ENCODE measurements around the gene GRPR. TPM values are rescaled to one million over a fixed set of nuclear protein-coding genes. Genes with fewer than 3 reads are reported as not detected.

The GRPR gene
- total RNA-seq, 4 donors from 2014 or later = not detected

DNA sequence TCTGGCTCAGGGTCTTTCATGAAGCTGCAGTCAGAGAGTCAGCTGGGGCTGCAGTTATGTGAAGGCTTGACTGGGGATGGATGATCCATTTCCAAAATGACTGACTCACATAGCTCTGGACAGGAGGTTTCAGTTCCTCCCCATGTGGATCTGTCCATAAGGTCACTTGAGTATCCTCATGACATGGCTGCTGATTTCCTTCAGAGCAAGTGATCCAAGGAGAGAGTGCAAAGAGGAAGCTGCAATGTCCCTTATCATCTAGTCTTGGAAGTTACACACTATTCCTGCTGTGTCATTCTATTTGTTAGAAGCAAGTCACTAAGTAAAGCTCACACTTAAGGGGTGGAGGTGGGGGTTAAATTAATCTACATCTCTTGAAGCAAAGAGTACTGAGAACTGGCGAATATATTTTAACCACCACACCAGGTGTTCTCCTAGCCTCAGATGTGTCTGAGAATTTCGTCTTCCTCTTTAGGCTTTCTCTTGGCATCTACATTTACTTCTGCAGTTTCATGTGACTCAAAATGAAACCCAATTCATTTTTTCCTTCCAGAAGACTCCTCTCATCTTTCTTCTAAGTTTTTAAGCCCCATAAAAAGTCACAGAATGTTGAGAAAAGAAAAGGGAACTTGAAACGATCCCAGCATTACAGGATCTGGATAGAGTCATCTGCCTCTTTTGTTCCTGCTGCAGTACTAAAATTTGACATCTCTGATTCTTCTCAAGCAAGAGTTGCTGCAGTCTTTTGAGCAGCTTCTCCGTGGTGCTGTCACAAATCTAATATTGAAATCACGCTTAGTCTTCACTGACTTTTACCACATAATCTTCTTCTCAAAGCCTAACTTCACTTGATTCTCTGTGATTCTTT lies 3.8 kb upstream of the GRPR start:
- Histone ChIP-seq H3K9me3 (no peaks in the 10 kb centered on the region), H3K27ac (no peak overlapping the region), H3K27me3 (no peaks in the 10 kb centered on the region), H3K4me1 (no peaks in the 10 kb centered on the region), H3K4me3 (no peak overlapping the region), H3K36me3 (no peaks in the 10 kb centered on the region)
- intact Hi-C loops (cut with DNase I) = no loop called here
- TF ChIP-seq, protein P1, sequence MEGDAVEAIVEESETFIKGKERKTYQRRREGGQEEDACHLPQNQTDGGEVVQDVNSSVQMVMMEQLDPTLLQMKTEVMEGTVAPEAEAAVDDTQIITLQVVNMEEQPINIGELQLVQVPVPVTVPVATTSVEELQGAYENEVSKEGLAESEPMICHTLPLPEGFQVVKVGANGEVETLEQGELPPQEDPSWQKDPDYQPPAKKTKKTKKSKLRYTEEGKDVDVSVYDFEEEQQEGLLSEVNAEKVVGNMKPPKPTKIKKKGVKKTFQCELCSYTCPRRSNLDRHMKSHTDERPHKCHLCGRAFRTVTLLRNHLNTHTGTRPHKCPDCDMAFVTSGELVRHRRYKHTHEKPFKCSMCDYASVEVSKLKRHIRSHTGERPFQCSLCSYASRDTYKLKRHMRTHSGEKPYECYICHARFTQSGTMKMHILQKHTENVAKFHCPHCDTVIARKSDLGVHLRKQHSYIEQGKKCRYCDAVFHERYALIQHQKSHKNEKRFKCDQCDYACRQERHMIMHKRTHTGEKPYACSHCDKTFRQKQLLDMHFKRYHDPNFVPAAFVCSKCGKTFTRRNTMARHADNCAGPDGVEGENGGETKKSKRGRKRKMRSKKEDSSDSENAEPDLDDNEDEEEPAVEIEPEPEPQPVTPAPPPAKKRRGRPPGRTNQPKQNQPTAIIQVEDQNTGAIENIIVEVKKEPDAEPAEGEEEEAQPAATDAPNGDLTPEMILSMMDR (IDR thresholded peaks at IDR 0.05) = no peak
- TF ChIP-seq POLR2A (IDR thresholded peaks at IDR 0.05) = no peak
- WGBS, 2 donors = 58 to 66% methylated on average over 5 of the region's 5 CpGs
- DNase-seq = no peak

DNA sequence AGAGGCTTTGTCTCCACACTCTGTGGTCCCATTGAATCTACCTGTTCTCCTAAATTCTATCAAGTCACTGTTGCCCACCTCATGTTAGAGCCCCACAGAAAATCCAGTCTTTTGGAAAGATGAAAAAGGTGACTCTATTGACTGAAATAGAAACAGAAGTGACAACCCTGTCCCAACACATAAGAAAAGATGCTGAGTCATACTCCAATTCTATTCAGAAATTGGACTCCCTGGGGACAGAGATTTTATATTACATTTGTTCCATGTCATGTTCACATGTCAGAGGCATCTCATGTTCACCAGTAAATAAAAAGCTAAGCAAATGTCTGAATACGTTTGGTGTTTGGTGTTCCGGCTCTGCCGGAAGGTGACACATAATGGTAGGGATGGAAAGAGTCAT lies 2.9 kb upstream of the GRPR start:
- 93 to 94% methylated on average over 3 of the region's 3 CpGs for WGBS, 2 donors
- DNase-seq = no peak
- Histone ChIP-seq H3K4me1 (no peaks in the 10 kb centered on the region), H3K27ac (no peak overlapping the region), H3K27me3 (no peaks in the 10 kb centered on the region), H3K4me3 (no peak overlapping the region), H3K36me3 (no peaks in the 10 kb centered on the region), H3K9me3 (no peaks in the 10 kb centered on the region)
- no peak for TF ChIP-seq POLR2A (IDR thresholded peaks at IDR 0.05)
- TF ChIP-seq, protein P1 (IDR thresholded peaks at IDR 0.05) = no peak
- intact Hi-C loops (cut with DNase I) = no loop called here

DNA sequence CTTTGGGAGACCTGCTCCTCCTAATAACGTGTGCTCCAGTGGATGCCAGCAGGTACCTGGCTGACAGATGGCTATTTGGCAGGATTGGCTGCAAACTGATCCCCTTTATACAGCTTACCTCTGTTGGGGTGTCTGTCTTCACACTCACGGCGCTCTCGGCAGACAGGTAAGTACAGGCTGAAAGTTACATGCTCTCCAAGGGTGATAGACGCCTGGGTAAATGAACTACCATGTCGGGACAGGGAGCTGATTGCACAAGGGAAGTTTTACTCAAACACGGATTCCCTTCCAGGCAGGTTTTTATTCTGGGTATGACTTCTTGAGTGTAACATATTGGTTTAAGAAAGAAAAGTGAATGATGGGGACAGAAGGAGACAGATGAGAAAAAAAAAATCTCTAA lies 836 bp downstream of the GRPR start:
- WGBS, 2 donors = 23 to 65% methylated on average over 3 to 7 of the region's 7 CpGs
- no peaks in the 10 kb centered on the region for H3K9me3 ChIP-seq
- DNase-seq = no peak

DNA sequence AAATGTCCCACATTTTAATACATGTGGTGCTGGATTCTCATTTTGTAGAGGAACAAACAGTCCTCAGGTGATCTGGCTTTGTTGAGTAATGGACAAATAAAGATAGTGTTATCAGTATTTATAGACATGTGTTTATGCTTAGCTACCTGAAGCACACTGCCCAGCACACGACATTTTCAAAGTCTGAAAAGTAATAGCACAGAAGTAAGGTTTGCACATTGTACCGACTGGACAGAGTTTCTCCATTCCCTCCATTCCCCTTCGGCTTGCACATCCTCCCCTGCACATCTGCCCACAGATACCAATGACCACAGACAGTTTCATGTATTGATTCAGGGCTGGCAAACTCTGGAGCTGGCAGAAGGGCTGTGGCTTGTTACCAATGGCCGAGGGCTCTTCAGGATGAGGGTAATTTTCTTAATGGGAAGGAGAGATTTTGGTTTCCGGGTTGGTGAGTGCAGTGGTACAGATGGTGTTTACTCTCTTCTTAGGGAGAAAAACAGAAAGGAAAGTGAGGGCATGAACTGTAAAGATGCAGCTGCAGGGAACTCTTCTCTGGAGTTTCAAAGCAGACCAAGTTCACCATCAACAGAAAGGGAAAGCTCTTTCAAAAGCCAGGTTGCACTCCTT lies 2.3 kb downstream of the GRPR start:
- no peak overlapping the region for H3K27ac ChIP-seq
- no peaks in the 10 kb centered on the region for H3K27me3 ChIP-seq
- no peaks in the 10 kb centered on the region for H3K4me1 ChIP-seq
- H3K9me3 ChIP-seq = no peaks in the 10 kb centered on the region
- no peak overlapping the region for H3K4me3 ChIP-seq
- DNase-seq = no peak
- TF ChIP-seq, protein P1 (IDR thresholded peaks at IDR 0.05) = no peak
- no peak for TF ChIP-seq POLR2A (IDR thresholded peaks at IDR 0.05)
- WGBS, 2 donors = 57 to 61% methylated on average over 5 of the region's 5 CpGs
- intact Hi-C loops (cut with DNase I) = no loop called here
- no peaks in the 10 kb centered on the region for H3K36me3 ChIP-seq

More for the DNA sequence above, 836 bp downstream of the GRPR start:
- no peak overlapping the region for H3K27ac ChIP-seq
- no peaks in the 10 kb centered on the region for H3K4me1 ChIP-seq
- intact Hi-C loops (cut with DNase I) = no loop called here
- H3K4me3 ChIP-seq = no peak overlapping the region
- no peaks in the 10 kb centered on the region for H3K27me3 ChIP-seq
- TF ChIP-seq, protein P1 (IDR thresholded peaks at IDR 0.05) = no peak
- TF ChIP-seq POLR2A (IDR thresholded peaks at IDR 0.05) = no peak
- no peaks in the 10 kb centered on the region for H3K36me3 ChIP-seq

DNA sequence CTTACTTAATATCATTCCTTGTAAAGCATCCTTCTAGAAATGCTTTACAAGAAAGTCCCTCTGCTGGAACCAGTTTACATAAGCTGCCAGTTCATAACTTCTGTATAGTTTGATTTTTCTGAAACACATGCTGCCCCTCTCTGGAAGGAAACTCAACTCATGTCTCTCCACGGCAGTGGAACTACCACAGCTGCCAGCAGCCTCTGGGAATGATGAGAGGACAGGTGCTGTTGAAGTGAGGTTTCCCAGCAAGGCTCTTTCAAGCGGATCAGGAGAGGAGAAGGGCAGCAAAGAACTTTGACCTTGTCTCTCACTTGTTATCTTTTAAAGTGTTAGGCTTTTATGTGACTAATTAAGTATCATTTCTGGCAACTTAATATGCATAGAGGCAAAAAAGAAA lies 7.3 kb downstream of the GRPR start:
- H3K4me1 ChIP-seq = no peaks in the 10 kb centered on the region
- H3K36me3 ChIP-seq = no peaks in the 10 kb centered on the region
- intact Hi-C loops (cut with DNase I) = no loop called here
- H3K27ac ChIP-seq = no peak overlapping the region
- 54 to 58% methylated on average over 2 of the region's 2 CpGs for WGBS, 2 donors
- no peak overlapping the region for H3K4me3 ChIP-seq
- no peak for DNase-seq
- no peak for TF ChIP-seq POLR2A (IDR thresholded peaks at IDR 0.05)
- TF ChIP-seq, protein P1 (IDR thresholded peaks at IDR 0.05) = no peak
- no peaks in the 10 kb centered on the region for H3K9me3 ChIP-seq
- no peaks in the 10 kb centered on the region for H3K27me3 ChIP-seq
